ENCODE measurements around the gene IGSF22. TPM values are rescaled to one million over a fixed set of nuclear protein-coding genes. Genes with fewer than 3 reads are reported as not detected.
"Not testable (repeated sequence)": the region's sequence is repeated elsewhere in the genome, so short reads cannot be mapped to it uniquely, and the experiment has no call there.

Gene IGSF22
- total RNA-seq, 1 donor from 2014 or later: 1.4 TPM

DNA sequence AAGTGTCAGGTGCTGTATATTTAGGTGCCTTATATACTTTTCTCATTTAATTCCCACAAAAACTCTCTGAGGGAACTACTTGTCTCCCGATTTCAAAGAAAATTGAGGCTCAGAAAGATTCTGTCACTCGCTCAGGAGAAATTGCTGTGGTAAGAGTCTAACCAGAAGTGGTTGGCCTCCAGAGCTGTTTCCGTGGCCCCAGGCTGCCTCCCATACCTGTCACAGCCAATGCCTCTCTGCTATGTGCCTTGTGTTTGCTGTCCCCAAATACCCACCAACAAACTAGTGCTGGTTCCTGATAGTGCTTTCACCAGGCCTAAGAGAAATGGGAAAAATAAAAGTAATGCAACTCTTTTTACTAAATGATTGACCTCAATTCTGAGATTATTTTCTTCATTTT, 48.4 kb downstream of the IGSF22 start:
- H3K9me3 Mint-ChIP-seq: no peaks in the 10 kb centered on the region
- CTCF ChIA-PET: no interaction called here
- DNase-seq: no peak

DNA sequence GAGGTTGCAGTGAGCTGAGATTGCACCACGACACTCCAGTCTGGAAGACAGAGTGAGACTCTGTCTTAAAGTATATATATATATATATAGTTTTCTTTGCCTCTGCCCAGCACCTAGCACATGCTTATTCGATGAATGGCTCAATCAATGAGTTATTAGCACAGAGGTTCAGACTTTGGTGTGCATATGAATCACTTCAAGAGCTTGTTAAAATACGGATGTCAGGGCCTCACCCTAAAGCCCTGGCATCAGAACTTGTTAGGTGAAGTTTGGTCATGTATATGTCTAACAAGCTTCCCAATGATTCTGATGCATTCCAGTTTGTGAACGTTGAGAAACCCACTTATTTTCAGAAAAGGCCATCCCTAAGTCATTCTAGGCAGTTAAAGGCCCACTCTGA, 49.2 kb downstream of the IGSF22 start:
- Mint-ChIP-seq H3K27me3 (peaks cover 5% of the 10 kb centered on the region), H3K4me3 (no peak overlapping the region), H3K27ac (no peak overlapping the region), H3K36me3 (ENCODE audit: low read depth) (no peaks in the 10 kb centered on the region), H3K4me1 (peaks cover 2% of the 10 kb centered on the region), H3K9me3 (no peaks in the 10 kb centered on the region)
- POLR2A ChIA-PET: interaction anchor here (0.7 kb wide), 1 partner anchor 107 kb away, joined by 3 read pairs; no protein-coding TSS in a partner anchor
- intact Hi-C loops (cut with micrococcal nuclease): no loop called here
- TF ChIP-seq, protein P1, sequence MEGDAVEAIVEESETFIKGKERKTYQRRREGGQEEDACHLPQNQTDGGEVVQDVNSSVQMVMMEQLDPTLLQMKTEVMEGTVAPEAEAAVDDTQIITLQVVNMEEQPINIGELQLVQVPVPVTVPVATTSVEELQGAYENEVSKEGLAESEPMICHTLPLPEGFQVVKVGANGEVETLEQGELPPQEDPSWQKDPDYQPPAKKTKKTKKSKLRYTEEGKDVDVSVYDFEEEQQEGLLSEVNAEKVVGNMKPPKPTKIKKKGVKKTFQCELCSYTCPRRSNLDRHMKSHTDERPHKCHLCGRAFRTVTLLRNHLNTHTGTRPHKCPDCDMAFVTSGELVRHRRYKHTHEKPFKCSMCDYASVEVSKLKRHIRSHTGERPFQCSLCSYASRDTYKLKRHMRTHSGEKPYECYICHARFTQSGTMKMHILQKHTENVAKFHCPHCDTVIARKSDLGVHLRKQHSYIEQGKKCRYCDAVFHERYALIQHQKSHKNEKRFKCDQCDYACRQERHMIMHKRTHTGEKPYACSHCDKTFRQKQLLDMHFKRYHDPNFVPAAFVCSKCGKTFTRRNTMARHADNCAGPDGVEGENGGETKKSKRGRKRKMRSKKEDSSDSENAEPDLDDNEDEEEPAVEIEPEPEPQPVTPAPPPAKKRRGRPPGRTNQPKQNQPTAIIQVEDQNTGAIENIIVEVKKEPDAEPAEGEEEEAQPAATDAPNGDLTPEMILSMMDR (IDR thresholded peaks at IDR 0.05): no peak
- DNase-seq (no peak), ATAC-seq (ENCODE audit: low read depth) (no peak)
- CTCF ChIA-PET: interaction anchor here (0.7 kb wide), 1 partner anchor 39 kb away, joined by 3 read pairs; no protein-coding TSS in a partner anchor

More for the DNA sequence above, 48.4 kb downstream of the IGSF22 start:
- peaks cover 5% of the 10 kb centered on the region for H3K27me3 Mint-ChIP-seq
- H3K4me3 Mint-ChIP-seq: no peak overlapping the region
- intact Hi-C loops (cut with micrococcal nuclease): no loop called here
- POLR2A ChIA-PET: no interaction called here
- TF ChIP-seq, protein P1 (IDR thresholded peaks at IDR 0.05): no peak
- no peaks in the 10 kb centered on the region for H3K4me1 Mint-ChIP-seq
- H3K27ac Mint-ChIP-seq: no peak overlapping the region
- no peaks in the 10 kb centered on the region for H3K36me3 Mint-ChIP-seq (ENCODE audit: low read depth)
- ATAC-seq (ENCODE audit: low read depth): no peak

DNA sequence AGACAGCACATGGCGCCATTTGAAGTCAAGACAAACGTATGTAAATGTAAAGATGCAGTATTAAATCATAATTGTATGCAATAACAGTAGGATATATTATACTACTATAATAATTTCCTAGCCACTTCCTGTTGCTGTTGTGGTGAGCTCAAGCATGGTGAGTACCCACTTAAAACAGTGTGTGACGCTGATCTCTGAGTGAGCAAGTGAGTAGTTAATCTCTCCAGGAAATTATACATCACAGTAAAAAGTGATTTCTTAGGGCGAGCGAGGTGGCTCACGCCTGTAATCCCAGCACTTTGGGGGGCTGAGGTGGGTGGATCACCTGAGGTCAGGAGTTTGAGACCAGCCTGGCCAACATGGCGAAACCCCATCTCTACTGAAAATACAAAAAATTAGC, 53.8 kb downstream of the IGSF22 start:
- ATAC-seq (ENCODE audit: low read depth); H3K4me3 Mint-ChIP-seq; DNase-seq; H3K9me3 Mint-ChIP-seq; H3K27me3 Mint-ChIP-seq; H3K27ac Mint-ChIP-seq; intact Hi-C loops (cut with micrococcal nuclease); H3K36me3 Mint-ChIP-seq (ENCODE audit: low read depth); CTCF ChIA-PET; POLR2A ChIA-PET; H3K4me1 Mint-ChIP-seq: not testable (repeated sequence)

DNA sequence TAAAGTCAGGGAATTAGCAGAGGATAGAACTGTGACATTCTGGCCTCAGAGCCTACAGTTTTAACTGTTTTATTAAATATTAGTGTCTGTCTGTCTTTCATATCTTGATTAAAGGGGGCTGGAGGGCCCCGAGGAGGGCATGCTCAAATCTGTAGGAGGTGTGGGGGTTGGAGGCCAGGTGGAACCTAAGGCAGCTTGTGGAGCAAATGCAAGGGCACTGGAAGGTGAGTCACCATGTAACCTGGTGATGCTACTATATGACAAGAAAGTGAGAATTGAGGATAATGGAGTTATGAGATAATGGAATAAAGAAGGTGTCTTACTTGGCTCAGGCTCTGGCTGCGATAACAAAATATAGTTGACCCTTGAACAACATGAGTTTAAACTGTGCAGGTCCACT, 54.7 kb downstream of the IGSF22 start:
- ChIA-PET POLR2A (no interaction called here), CTCF (no interaction called here)
- no peaks in the 10 kb centered on the region for H3K36me3 Mint-ChIP-seq (ENCODE audit: low read depth)
- no peaks in the 10 kb centered on the region for H3K9me3 Mint-ChIP-seq
- no peak overlapping the region for H3K27ac Mint-ChIP-seq
- intact Hi-C loops (cut with micrococcal nuclease): no loop called here
- H3K27me3 Mint-ChIP-seq: peaks cover 9% of the 10 kb centered on the region
- H3K4me1 Mint-ChIP-seq: peaks cover 2% of the 10 kb centered on the region
- DNase-seq (no peak), ATAC-seq (ENCODE audit: low read depth) (no peak)
- H3K4me3 Mint-ChIP-seq: no peak overlapping the region
- TF ChIP-seq, protein P1 (IDR thresholded peaks at IDR 0.05): no peak

DNA sequence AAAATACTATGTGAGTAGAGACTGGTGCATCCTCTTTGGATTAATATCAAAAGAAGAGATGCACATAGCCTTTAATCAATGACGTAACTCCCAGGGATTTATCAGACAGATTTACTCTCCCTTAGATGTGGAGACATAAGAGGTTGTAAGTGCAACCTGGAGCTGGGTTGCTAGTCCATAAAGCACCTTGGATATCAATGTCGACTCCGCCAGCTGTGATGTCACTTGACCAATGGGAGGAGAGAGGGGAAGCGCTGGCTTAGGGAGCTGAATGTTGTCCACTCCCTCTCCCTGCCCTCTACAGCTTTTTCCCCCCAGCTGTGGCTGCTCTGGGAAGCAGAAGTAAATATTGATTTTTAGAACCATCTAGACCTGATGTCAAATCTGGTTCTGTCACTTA, 56.3 kb downstream of the IGSF22 start:
- no peak overlapping the region for H3K27ac Mint-ChIP-seq
- H3K27me3 Mint-ChIP-seq: peaks cover 9% of the 10 kb centered on the region
- ATAC-seq (ENCODE audit: low read depth) (no peak), DNase-seq (no peak)
- H3K9me3 Mint-ChIP-seq: no peaks in the 10 kb centered on the region
- H3K4me1 Mint-ChIP-seq: peaks cover 2% of the 10 kb centered on the region
- POLR2A ChIA-PET: no interaction called here
- H3K4me3 Mint-ChIP-seq: no peak overlapping the region
- TF ChIP-seq, protein P1 (IDR thresholded peaks at IDR 0.05): no peak
- intact Hi-C loops (cut with micrococcal nuclease): no loop called here
- no peaks in the 10 kb centered on the region for H3K36me3 Mint-ChIP-seq (ENCODE audit: low read depth)
- CTCF ChIA-PET: no interaction called here

DNA sequence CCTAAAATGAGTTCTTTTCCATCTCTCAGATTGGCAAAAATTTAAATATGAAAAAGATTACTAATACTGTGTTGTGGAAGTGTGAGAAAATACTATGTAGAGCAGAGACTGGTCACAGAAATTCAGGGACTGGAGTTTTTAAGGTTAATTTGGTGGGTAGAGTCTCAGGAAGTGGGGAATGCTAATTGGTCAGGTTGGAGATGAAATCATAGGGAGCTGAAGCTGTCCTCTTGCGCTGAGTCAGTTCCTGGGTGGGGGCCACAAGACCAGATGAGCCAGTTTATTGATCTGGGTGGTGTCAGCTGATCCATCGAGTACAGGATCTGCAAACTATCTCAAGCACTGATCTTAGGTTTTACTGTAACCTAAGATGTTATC, 56.8 kb downstream of the IGSF22 start:
- no peak for ATAC-seq (ENCODE audit: low read depth)
- Mint-ChIP-seq H3K4me3 (no peak overlapping the region), H3K36me3 (ENCODE audit: low read depth) (no peaks in the 10 kb centered on the region), H3K4me1 (peaks cover 2% of the 10 kb centered on the region), H3K9me3 (no peaks in the 10 kb centered on the region), H3K27ac (no peak overlapping the region), H3K27me3 (peaks cover 9% of the 10 kb centered on the region)
- intact Hi-C loops (cut with micrococcal nuclease): no loop called here
- TF ChIP-seq, protein P1 (IDR thresholded peaks at IDR 0.05): no peak
- ChIA-PET CTCF (no interaction called here), POLR2A (no interaction called here)
- no peak for DNase-seq

Data from activated B cell treated with CpG ODN at 0.5 μM for 24 hours (primary cell).